ENCODE measurements around the gene DIAPH3.
"Not testable (repeated sequence)": the region's sequence is repeated elsewhere in the genome, so short reads cannot be mapped to it uniquely, and the experiment has no call there.

The DIAPH3 gene

GRCh38 chr13:60094385-60095088 is 69.2 kb downstream of the DIAPH3 start:
- no peaks in the 10 kb centered on the region for H3K9me3 Mint-ChIP-seq (ENCODE audit: low read depth)
- H3K27me3 Mint-ChIP-seq, result no peaks in the 10 kb centered on the region
- H3K36me3 Mint-ChIP-seq, result peaks cover 2% of the 10 kb centered on the region
- no peak overlapping the region for H3K27ac Mint-ChIP-seq
- H3K4me1 Mint-ChIP-seq (ENCODE audit: low read depth), result no peaks in the 10 kb centered on the region
- H3K4me3 Mint-ChIP-seq, result no peak overlapping the region

- no peaks in the 10 kb centered on the region for H3K4me1 Mint-ChIP-seq (ENCODE audit: low read depth)
- H3K27me3 Mint-ChIP-seq, result no peaks in the 10 kb centered on the region
- H3K36me3 Mint-ChIP-seq, result peaks cover 2% of the 10 kb centered on the region
- H3K4me3 Mint-ChIP-seq, result no peak overlapping the region
- H3K27ac Mint-ChIP-seq, result no peak overlapping the region
- no peaks in the 10 kb centered on the region for H3K9me3 Mint-ChIP-seq (ENCODE audit: low read depth)
Observed at GRCh38 chr13:60093425-60094019, 70.2 kb downstream of the DIAPH3 start.

- no peaks in the 10 kb centered on the region for H3K27me3 Mint-ChIP-seq
- H3K4me3 Mint-ChIP-seq, result no peak overlapping the region
- no peak overlapping the region for H3K27ac Mint-ChIP-seq
- peaks cover 2% of the 10 kb centered on the region for H3K36me3 Mint-ChIP-seq
- H3K9me3 Mint-ChIP-seq (ENCODE audit: low read depth), result no peaks in the 10 kb centered on the region
- no peaks in the 10 kb centered on the region for H3K4me1 Mint-ChIP-seq (ENCODE audit: low read depth)
Observed at GRCh38 chr13:60091573-60091972, 72.2 kb downstream of the DIAPH3 start.

- H3K27me3 Mint-ChIP-seq, result no peaks in the 10 kb centered on the region
- H3K4me1 Mint-ChIP-seq (ENCODE audit: low read depth), result no peaks in the 10 kb centered on the region
Observed at GRCh38 chr13:60090574-60090973, 73.2 kb downstream of the DIAPH3 start.

GRCh38 chr13:60083780-60084179 is 79.9 kb downstream of the DIAPH3 start:
- not testable (repeated sequence) for H3K9me3 Mint-ChIP-seq (ENCODE audit: low read depth); H3K27me3 Mint-ChIP-seq; H3K4me1 Mint-ChIP-seq (ENCODE audit: low read depth); H3K36me3 Mint-ChIP-seq; H3K27ac Mint-ChIP-seq; H3K4me3 Mint-ChIP-seq

More at GRCh38 chr13:60090574-60090973, 73.2 kb downstream of the DIAPH3 start:
- no peaks in the 10 kb centered on the region for H3K9me3 Mint-ChIP-seq (ENCODE audit: low read depth)
- no peak overlapping the region for H3K4me3 Mint-ChIP-seq
- no peak overlapping the region for H3K27ac Mint-ChIP-seq
- peaks cover 2% of the 10 kb centered on the region for H3K36me3 Mint-ChIP-seq

- Mint-ChIP-seq H3K27ac (no peak overlapping the region), H3K4me3 (no peak overlapping the region), H3K27me3 (no peaks in the 10 kb centered on the region), H3K9me3 (ENCODE audit: low read depth) (no peaks in the 10 kb centered on the region), H3K36me3 (no peaks in the 10 kb centered on the region), H3K4me1 (ENCODE audit: low read depth) (no peaks in the 10 kb centered on the region)
Observed at GRCh38 chr13:60080850-60081249, 82.9 kb downstream of the DIAPH3 start.

DNA sequence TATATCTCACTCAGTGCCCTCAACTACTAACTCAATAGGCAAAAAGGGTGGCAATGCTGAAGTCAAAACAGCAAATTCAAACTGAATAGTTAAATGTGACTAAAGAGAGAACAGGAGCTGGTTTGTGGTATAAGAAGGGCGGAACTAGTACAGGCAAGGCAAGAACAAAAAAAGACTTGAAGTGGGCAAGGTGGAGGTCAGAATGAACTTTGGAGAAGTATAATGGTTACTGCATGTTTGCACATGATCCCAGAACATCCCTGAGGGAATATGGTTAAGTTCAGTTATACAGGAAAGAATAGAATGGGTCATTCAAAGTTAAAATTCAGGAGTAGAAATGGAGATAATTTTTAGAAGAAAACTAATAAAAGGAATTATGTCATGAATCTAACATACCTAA is 85.5 kb downstream of the DIAPH3 start:
- Mint-ChIP-seq H3K9me3 (ENCODE audit: low read depth) (no peaks in the 10 kb centered on the region), H3K27ac (no peak overlapping the region), H3K4me3 (no peak overlapping the region)

DNA sequence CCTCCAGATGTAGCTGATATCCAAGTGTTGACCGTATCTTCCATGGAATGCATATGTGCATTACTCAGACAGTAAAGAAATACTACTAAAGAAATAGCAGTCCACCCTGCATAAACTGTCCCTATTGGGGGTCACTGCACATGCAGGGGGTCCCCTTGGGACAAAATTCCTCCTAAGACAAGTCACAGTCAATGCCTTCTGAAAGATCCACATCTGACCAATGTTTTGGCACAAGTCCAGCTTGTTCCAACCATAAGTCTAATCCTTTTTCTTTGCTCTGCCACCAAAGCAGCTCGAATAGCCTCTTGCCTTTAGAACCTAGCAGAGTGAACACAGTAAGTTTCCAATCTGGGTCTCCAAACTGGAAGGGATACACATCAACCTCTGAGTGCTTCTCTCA is 87.9 kb downstream of the DIAPH3 start:
- Mint-ChIP-seq H3K4me1 (ENCODE audit: low read depth) (no peaks in the 10 kb centered on the region), H3K36me3 (no peaks in the 10 kb centered on the region), H3K27me3 (peaks cover 3% of the 10 kb centered on the region), H3K9me3 (ENCODE audit: low read depth) (no peaks in the 10 kb centered on the region), H3K27ac (no peak overlapping the region), H3K4me3 (no peak overlapping the region)

More for the DNA sequence above, 85.5 kb downstream of the DIAPH3 start:
- Mint-ChIP-seq H3K36me3 (no peaks in the 10 kb centered on the region), H3K27me3 (no peaks in the 10 kb centered on the region), H3K4me1 (ENCODE audit: low read depth) (no peaks in the 10 kb centered on the region)

DNA sequence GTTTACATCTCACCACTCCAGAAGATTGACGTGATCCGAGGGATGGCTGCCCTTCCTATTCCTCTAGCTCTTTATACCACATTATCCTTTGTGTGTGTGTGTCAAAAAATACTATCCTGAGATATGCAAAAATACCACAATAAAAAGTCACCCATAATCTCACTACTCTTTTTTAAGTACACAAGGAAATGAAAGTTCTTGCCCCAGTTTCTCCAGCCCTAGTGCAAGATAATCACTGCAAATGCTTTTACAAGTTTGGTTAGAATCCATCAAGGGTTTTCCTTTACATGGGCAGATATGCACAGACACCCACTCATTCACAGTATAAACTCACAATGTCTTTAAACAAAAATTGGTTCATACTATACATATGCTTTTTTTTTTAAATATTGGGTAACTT is 89.3 kb downstream of the DIAPH3 start:
- H3K27ac Mint-ChIP-seq, result no peak overlapping the region
- H3K9me3 Mint-ChIP-seq (ENCODE audit: low read depth), result no peaks in the 10 kb centered on the region
- peaks cover 3% of the 10 kb centered on the region for H3K27me3 Mint-ChIP-seq
- no peak overlapping the region for H3K4me3 Mint-ChIP-seq
- no peaks in the 10 kb centered on the region for H3K4me1 Mint-ChIP-seq (ENCODE audit: low read depth)
- H3K36me3 Mint-ChIP-seq, result no peaks in the 10 kb centered on the region

GRCh38 chr13:60066226-60066625 is 97.5 kb downstream of the DIAPH3 start:
- Mint-ChIP-seq H3K27ac (no peak overlapping the region), H3K27me3 (no peaks in the 10 kb centered on the region), H3K4me3 (no peak overlapping the region), H3K36me3 (no peaks in the 10 kb centered on the region), H3K9me3 (ENCODE audit: low read depth) (peaks cover 5% of the 10 kb centered on the region), H3K4me1 (ENCODE audit: low read depth) (no peaks in the 10 kb centered on the region)

GRCh38 chr13:60062502-60062901 is 101.2 kb downstream of the DIAPH3 start:
- no peak overlapping the region for H3K27ac Mint-ChIP-seq
- H3K27me3 Mint-ChIP-seq, result no peaks in the 10 kb centered on the region
- H3K4me1 Mint-ChIP-seq (ENCODE audit: low read depth), result no peaks in the 10 kb centered on the region

DNA sequence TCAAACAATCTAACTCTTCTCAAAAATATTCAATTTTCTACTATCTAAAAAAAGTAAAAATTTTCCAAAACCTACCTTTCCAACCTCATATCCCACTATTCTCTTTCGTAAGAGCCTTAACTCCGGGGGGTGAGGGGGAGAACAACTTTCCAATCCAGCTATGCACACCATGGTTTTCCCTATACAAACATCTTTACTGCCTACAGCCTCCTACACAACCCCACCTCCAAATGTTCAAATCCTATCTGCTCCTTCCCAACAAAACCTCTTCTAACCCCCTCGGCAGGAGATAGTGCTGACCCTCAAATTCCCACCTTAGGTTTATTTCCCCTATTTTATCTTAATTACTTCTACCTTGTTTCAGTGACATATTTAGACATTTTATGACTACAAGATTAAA is 102.0 kb downstream of the DIAPH3 start:
- H3K4me3 Mint-ChIP-seq, result no peak overlapping the region
- no peaks in the 10 kb centered on the region for H3K27me3 Mint-ChIP-seq
- H3K36me3 Mint-ChIP-seq, result no peaks in the 10 kb centered on the region
- H3K27ac Mint-ChIP-seq, result no peak overlapping the region
- H3K9me3 Mint-ChIP-seq (ENCODE audit: low read depth), result no peaks in the 10 kb centered on the region
- no peaks in the 10 kb centered on the region for H3K4me1 Mint-ChIP-seq (ENCODE audit: low read depth)

More at GRCh38 chr13:60062502-60062901, 101.2 kb downstream of the DIAPH3 start:
- Mint-ChIP-seq H3K9me3 (ENCODE audit: low read depth) (no peaks in the 10 kb centered on the region), H3K36me3 (no peaks in the 10 kb centered on the region), H3K4me3 (no peak overlapping the region)

DNA sequence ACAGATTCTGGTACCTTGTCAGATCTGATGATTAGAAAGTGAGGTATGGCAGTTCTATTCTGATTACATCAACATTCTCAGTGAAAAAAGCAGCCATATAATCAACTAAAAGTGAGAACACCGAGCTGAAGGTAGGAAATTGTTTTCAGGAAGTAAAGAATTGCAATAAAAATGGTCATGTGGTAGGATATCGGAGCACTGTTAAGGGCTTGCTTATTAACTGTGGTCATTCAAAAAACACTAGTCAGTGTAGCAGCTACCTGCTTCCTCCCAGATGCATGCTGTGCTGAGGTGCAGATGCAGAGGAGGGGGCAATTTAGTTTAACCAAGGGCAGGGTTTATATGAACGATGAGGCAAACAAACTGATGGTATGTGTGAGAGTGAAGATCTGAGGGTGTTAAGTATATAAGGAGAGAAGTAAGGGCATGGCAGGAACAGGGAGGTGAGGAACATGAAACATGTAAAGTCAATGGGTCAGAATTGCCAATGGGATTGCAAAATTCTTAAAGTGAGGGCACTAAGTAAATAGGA is 111.9 kb downstream of the DIAPH3 start:
- H3K4me1 Mint-ChIP-seq (ENCODE audit: low read depth), result no peaks in the 10 kb centered on the region
- H3K27ac Mint-ChIP-seq, result no peak overlapping the region
- H3K27me3 Mint-ChIP-seq, result no peaks in the 10 kb centered on the region
- H3K36me3 Mint-ChIP-seq, result no peaks in the 10 kb centered on the region
- no peak overlapping the region for H3K4me3 Mint-ChIP-seq
- no peaks in the 10 kb centered on the region for H3K9me3 Mint-ChIP-seq (ENCODE audit: low read depth)

DNA sequence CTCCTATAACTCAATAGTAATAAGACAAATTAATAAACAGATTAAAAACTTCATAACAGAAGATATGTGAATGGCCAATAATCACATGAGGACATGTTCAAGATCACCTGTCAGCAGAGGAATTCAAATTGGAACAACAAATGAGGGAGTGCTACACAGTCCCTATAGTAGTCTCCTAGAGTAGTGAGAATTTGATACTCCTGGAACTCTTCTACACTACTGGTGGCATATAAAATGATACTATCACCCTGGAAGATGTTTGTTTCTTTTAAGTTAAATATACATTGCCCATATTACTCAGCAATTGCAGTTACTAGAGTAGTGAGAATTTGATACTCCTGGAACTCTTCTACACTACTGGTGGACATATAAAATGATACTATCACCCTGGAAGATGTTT is 115.4 kb downstream of the DIAPH3 start:
- not testable (repeated sequence) for H3K9me3 Mint-ChIP-seq (ENCODE audit: low read depth)

GRCh38 chr13:60047918-60048317 is 115.8 kb downstream of the DIAPH3 start:
- Mint-ChIP-seq H3K9me3 (ENCODE audit: low read depth) (no peaks in the 10 kb centered on the region), H3K27ac (no peak overlapping the region), H3K27me3 (no peaks in the 10 kb centered on the region), H3K4me1 (ENCODE audit: low read depth) (no peaks in the 10 kb centered on the region), H3K4me3 (no peak overlapping the region), H3K36me3 (no peaks in the 10 kb centered on the region)

More for the DNA sequence above, 115.4 kb downstream of the DIAPH3 start:
- not testable (repeated sequence) for H3K27me3 Mint-ChIP-seq; H3K36me3 Mint-ChIP-seq; H3K4me3 Mint-ChIP-seq; H3K27ac Mint-ChIP-seq; H3K4me1 Mint-ChIP-seq (ENCODE audit: low read depth)

- H3K36me3 Mint-ChIP-seq, result no peaks in the 10 kb centered on the region
- H3K27ac Mint-ChIP-seq, result no peak overlapping the region
- H3K9me3 Mint-ChIP-seq (ENCODE audit: low read depth), result no peaks in the 10 kb centered on the region
- H3K27me3 Mint-ChIP-seq, result no peaks in the 10 kb centered on the region
- no peaks in the 10 kb centered on the region for H3K4me1 Mint-ChIP-seq (ENCODE audit: low read depth)
- no peak overlapping the region for H3K4me3 Mint-ChIP-seq
Observed at GRCh38 chr13:60044321-60044720, 119.4 kb downstream of the DIAPH3 start.
